AG20443 (cell line): ENCODE results near the gene VSIG8.

Experiments
- DNase-seq: peaks from one replicate; pipeline ENCODE4 v3.0.0; 2012; ENCODE audit warnings: low spot score, mixed read lengths

Gene VSIG8

DNA sequence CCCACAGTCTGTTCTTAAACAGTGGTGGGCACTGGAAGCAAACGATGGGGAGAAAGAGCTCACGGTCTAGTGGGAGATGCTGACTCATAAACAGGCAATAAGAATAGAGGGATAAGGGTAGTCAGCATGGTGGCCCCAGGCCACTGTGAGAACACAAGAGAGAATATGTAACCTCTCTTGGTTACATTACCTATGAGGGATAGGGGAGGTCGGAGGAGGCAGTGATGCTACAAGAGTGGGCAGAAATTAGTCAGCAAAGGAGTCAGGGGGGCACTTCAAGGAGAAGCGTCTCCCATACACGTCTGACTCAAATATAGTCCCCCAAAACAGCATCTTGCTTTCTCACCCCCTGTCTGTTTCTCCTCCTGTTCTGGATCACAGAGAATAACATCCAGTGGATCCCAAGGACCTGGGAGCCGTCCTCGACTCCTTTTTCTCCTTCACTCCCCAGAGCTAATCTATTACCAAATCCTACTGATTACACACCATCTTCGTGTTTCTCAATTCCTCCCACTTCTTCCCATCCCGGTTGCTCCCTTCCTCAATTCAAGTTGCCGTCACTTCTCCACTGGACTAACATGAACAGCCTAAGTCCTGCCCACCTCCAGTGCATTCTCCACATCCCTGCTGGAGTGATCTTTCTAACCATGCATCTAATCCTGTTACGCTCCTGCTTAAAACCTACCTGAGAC, 33.7 kb downstream of the VSIG8 start:
- no peak for DNase-seq

DNA sequence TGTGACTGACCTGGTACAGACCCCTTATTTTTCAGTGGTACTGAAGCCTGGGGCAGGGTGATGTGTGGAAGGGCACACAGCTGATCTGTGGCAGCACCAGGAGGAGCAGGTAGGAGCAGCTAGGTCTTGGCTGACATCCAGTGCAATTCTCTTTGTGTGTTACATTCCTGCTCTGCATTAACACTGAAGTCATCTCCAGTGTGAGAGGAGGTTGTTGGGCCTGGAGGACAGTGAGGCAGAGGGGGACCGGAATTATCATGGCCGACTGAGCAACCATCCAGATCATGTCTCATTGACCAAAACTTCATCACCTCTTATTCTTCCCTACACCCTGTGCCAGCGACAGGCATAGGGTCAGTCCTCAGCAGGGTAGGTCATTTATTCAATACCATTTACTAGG, 34.3 kb downstream of the VSIG8 start:
- DNase-seq = no peak

DNA sequence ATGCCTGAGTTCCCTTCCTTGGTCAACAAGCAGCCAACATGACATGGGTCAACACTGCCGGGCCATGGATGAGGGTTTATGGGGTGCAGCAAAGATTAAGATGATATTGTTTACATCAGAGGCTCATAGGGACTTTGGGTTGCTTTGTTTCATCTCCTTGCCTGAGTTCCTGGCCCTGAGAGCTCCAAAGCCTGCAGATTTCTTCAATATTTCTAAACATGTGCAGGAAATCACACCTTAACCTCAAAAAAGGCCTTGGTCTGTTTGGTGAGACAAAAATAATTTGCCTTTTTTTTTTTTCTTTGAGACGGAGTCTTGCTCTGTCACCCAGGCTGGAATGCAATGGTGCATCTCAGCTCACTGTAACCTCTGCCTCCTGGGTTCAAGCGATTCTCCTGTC, 34.9 kb downstream of the VSIG8 start:
- no peak for DNase-seq

DNA sequence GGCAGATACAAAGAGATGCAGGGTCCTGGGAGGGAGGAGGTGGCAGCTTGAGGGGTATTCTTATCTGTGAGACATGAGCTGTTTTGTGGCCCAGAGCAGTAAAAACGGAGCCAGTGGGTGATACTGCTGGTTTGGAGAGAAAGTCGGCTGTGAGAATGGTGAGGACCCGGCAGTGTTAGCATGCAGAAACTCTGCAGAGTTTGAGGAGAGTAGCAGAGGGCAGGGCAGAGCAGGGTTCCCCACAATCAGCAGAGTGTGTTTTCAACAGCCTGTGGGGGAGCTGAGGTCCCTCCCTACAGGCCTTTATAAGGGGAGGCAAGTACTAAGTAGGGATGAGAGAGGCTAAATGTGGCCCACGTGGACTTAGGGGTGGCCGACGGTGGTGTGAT, 35.4 kb downstream of the VSIG8 start:
- DNase-seq = no peak

DNA sequence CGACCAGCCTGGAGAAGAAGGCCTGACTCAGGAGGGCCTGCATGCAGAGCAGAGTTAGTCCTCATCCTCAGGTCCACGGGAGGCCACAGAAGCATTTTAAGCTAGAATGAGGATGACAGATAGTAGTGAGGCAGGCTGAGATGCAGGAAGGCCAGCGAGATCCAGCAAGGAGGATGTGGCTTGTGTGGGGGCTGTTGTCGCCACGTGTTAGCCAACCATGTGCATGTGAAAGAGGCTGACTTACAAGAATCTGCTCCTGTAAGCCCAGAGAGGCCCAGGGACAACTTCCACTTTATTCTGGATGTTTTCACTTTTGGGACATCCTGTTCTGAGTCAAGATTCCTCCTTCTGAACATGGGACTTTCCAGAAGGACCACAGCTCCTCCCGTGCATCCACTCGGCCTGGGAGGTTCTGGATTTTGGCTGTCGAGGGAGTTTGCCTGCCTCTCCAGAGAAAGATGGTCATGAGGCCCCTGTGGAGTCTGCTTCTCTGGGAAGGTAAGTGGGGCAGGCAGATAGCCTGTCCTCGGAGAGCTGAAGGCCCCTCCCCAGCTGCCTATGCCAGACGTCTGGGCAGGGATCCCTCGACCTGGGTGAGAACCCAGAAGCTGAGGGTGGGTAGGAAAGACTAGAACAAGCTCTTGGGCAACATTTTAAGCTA, 35.9 kb downstream of the VSIG8 start, which contains the start of gene SLAMF8:
Gene SLAMF8, plus strand, starts transcription at position 433 of the 661 bp plus-strand sequence. Its CDS starts 26 bp downstream, at position 459.
- no peak for DNase-seq

- no peak for DNase-seq
Measured at GRCh38 chr1:159825564-159825963, 36.9 kb downstream of the VSIG8 start.

DNA sequence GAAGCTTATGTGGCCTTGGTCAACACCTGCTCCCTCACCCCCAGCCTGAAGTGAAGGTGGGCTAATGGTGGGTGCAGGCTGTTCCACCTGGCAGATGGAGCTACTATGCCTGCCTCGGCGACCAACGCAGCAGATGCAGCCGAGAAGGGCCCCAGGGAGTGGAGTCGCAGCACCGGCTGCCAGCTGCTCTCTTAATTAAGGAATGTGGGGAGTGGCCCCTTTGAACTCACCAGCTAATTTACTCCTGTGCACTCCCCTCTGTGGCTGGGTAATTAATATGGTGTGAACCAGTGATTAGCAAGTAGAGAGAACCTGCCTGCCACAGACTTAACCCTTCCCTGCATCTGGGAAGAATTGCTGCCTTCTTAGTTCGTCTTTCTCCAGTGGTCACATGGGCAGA, 39.1 kb downstream of the VSIG8 start:
- no peak for DNase-seq

GRCh38 chr1:159821171-159821867, 41.1 kb downstream of the VSIG8 start:
- DNase-seq = peak; percentile 70

DNA sequence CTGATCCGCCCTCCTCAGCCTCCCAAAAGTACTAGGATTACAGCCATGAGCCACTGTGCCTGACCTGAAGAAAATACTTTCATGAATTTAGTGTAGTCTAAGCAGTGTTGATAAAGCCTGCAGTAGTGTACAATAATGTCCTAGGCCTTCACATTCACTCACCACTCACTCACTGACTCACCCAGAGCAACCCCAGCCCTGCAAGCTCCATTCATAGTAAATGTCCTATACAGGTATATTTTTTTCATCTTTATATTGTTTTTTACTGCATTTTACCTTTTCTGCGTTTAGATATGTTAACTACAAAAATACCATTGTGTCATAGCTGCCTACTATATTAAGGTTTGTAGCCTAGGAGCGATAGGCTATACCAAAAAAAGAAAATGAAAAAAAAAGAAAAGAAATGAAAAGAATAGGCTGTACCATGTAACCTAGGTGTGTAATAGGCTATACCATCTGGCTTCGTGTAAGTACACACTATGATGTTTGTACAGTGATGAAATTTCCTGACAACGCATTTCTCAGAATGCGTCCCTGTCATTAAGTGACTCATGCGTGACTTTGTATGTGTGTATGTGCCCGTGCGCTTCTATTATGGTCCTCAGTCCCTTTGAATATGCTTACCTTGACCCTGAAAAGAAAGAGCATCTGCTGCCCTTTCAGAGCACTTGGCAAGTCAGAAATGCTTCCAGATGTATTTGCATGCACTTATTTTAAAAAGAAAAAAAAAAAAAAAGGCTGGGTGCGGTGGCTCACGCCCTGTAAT, 45.0 kb downstream of the VSIG8 start:
- no peak for DNase-seq

DNA sequence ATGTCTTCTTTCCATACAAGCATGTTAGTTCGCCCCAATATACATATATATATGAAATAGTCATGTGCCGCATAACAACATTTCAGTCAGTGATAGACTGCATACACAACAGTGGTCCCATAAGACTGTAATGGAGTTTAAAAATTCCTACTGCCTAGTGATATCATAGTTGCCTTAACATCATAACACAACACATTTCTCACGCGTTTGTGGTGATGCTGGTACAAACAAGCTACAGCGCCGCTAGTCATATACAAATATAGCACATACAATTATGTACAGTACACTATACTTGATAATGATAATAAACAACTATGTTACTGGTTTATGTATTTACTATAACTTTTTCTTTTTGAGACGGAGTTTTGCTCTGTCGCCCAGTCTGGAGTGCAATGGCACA, 46.5 kb downstream of the VSIG8 start:
- no peak for DNase-seq

- no peak for DNase-seq
Measured at GRCh38 chr1:159804924-159805323, 57.5 kb downstream of the VSIG8 start.
